ENCODE measurements around the gene RHO.
"Not testable (repeated sequence)": the region's sequence is repeated elsewhere in the genome, so short reads cannot be mapped to it uniquely, and the experiment has no call there.

RHO gene

GRCh38 chr3:129499604-129500333 is 28.7 kb upstream of the RHO start:
- not testable (repeated sequence) for DNase-seq (ENCODE audit: low read depth in 2 of 2)

GRCh38 chr3:129500334-129500658 is 28.1 kb upstream of the RHO start:
- no peak for DNase-seq (ENCODE audit: low read depth in 2 of 2)

- DNase-seq (ENCODE audit: low read depth in 2 of 2), result no peak
These were observed 26.8 kb upstream of the RHO start for GRCh38 chr3:129501630-129502029.

- DNase-seq (ENCODE audit: low read depth in 2 of 2), result no peak
These were observed 25.6 kb upstream of the RHO start for GRCh38 chr3:129502641-129503408.

GRCh38 chr3:129503471-129504291 is 24.8 kb upstream of the RHO start:
- DNase-seq (ENCODE audit: low read depth in 2 of 2), result no peak

- no peak for DNase-seq (ENCODE audit: low read depth in 2 of 2)
These were observed 23.9 kb upstream of the RHO start for GRCh38 chr3:129504471-129505100.

- no peak for DNase-seq (ENCODE audit: low read depth in 2 of 2)
These were observed 23.1 kb upstream of the RHO start for GRCh38 chr3:129505341-129505740.

- no peak for DNase-seq (ENCODE audit: low read depth in 2 of 2)
These were observed 22.2 kb upstream of the RHO start for GRCh38 chr3:129506231-129506742.

- no peak for DNase-seq (ENCODE audit: low read depth in 2 of 2)
These were observed 21.1 kb upstream of the RHO start for GRCh38 chr3:129507181-129507831.

- DNase-seq (ENCODE audit: low read depth in 2 of 2), result no peak
These were observed 15.8 kb upstream of the RHO start for GRCh38 chr3:129512595-129512994.

GRCh38 chr3:129513705-129514104 is 14.7 kb upstream of the RHO start:
- DNase-seq (ENCODE audit: low read depth in 2 of 2), result no peak

GRCh38 chr3:129514110-129514509 is 14.3 kb upstream of the RHO start:
- no peak for DNase-seq (ENCODE audit: low read depth in 2 of 2)

- no peak for DNase-seq (ENCODE audit: low read depth in 2 of 2)
These were observed 13.9 kb upstream of the RHO start for GRCh38 chr3:129514563-129514962.

- DNase-seq (ENCODE audit: low read depth in 2 of 2), result not testable (repeated sequence)
These were observed 13.2 kb upstream of the RHO start for GRCh38 chr3:129515108-129515820.

- DNase-seq (ENCODE audit: low read depth in 2 of 2), result not testable (repeated sequence)
These were observed 12.5 kb upstream of the RHO start for GRCh38 chr3:129515821-129516432.

GRCh38 chr3:129517516-129517915 is 10.9 kb upstream of the RHO start:
- no peak for DNase-seq (ENCODE audit: low read depth in 2 of 2)

GRCh38 chr3:129518038-129518561 is 10.3 kb upstream of the RHO start:
- no peak for DNase-seq (ENCODE audit: low read depth in 2 of 2)

GRCh38 chr3:129518581-129518980 is 9.9 kb upstream of the RHO start:
- DNase-seq (ENCODE audit: low read depth in 2 of 2), result no peak

- no peak for DNase-seq (ENCODE audit: low read depth in 2 of 2)
These were observed 9.0 kb upstream of the RHO start for GRCh38 chr3:129519449-129519848.
